Activated CD4-positive, alpha-beta T cell treated with anti-CD3 and anti-CD28 coated beads, Interleukin-2, Interleukin-4, amounts not matched to agents 100 ng/mL and 50 ng/mL, durations not matched to agents 16 hours and 8 hours (primary cell): ENCODE results near the gene DENND2A.
"Not testable (repeated sequence)": the region's sequence is repeated elsewhere in the genome, so short reads cannot be mapped to it uniquely, and the experiment has no call there.

ENCODE experiments used
- DNase-seq: peaks from one replicate; pipeline ENCODE4 v3.0.0-alpha.2; 2020; ENCODE audit warnings: low spot score

DENND2A gene

GRCh38 chr7:140646931-140647647, 6.5 kb upstream of the DENND2A start:
- DNase-seq, result peak; percentile 28

- peak; percentile 24 for DNase-seq
These were observed 4.7 kb upstream of the DENND2A start for GRCh38 chr7:140645166-140645900.

- DNase-seq, result not testable (repeated sequence)
These were observed 4.1 kb upstream of the DENND2A start for GRCh38 chr7:140644761-140645160.

- no peak for DNase-seq
These were observed 2.8 kb upstream of the DENND2A start for GRCh38 chr7:140643416-140643815.

GRCh38 chr7:140641524-140642195, 1.0 kb upstream of the DENND2A start:
- no peak for DNase-seq

- no peak for DNase-seq
These were observed 464 bp downstream of the DENND2A start for GRCh38 chr7:140640060-140640637.

- no peak for DNase-seq
These were observed 1.1 kb downstream of the DENND2A start for GRCh38 chr7:140639366-140640053.

GRCh38 chr7:140638173-140638791, 2.3 kb downstream of the DENND2A start:
- DNase-seq, result no peak

- DNase-seq, result no peak
These were observed 3.2 kb downstream of the DENND2A start for GRCh38 chr7:140637400-140637799.

GRCh38 chr7:140635816-140636215, 4.8 kb downstream of the DENND2A start:
- no peak for DNase-seq

- DNase-seq, result no peak
These were observed 5.3 kb downstream of the DENND2A start for GRCh38 chr7:140635345-140635744.

- DNase-seq, result no peak
These were observed 9.0 kb downstream of the DENND2A start for GRCh38 chr7:140631602-140632001.

- DNase-seq, result no peak
These were observed 9.6 kb downstream of the DENND2A start for GRCh38 chr7:140631021-140631420.

GRCh38 chr7:140625908-140626868, 14.4 kb downstream of the DENND2A start:
- no peak for DNase-seq

- DNase-seq, result not testable (repeated sequence)
These were observed 15.4 kb downstream of the DENND2A start for GRCh38 chr7:140625192-140625558.

GRCh38 chr7:140624392-140625191, 16.0 kb downstream of the DENND2A start:
- no peak for DNase-seq

GRCh38 chr7:140623980-140624379, 16.6 kb downstream of the DENND2A start:
- no peak for DNase-seq

GRCh38 chr7:140621401-140622021, 19.1 kb downstream of the DENND2A start:
- no peak for DNase-seq

- not testable (repeated sequence) for DNase-seq
These were observed 20.6 kb downstream of the DENND2A start for GRCh38 chr7:140619915-140620510.
